Stomach (tissue), 9 donors: ENCODE results near the gene ATXN10. TPM values are rescaled to one million over a fixed set of nuclear protein-coding genes. Genes with fewer than 3 reads are reported as not detected.
"Not testable (repeated sequence)": the region's sequence is repeated elsewhere in the genome, so short reads cannot be mapped to it uniquely, and the experiment has no call there.

Source experiments
- DNase-seq, 2 donors: peaks; one replicate each; pipeline versions ENCODE4 v3.0.0 to v3.0.0-alpha.2; 2013 to 2019
- H3K27ac ChIP-seq, 5 donors: fragments of 200-600 bp in 4 of 5; sonication (generic) in 4 of 5; one replicate each; pipeline ENCODE4 v1.5.1; 2013 to 2019; ENCODE audit warnings: mild to moderate bottlenecking in 1 of 5, moderate library complexity in 1 of 5
- H3K27me3 ChIP-seq, 3 donors: fragments of 200-600 bp; sonication (generic); one replicate each; pipeline ENCODE4 v1.5.1; 2017 to 2019; ENCODE audit warnings: mixed run types in 1 of 3
- H3K36me3 ChIP-seq, 4 donors: fragments of 200-600 bp; sonication (generic); 1 replicate in 3 of 4; 2 replicates in 1 of 4; pipeline ENCODE4 v1.5.1; 2016 to 2019
- H3K4me1 ChIP-seq, 4 donors: fragments of 200-600 bp; sonication (generic); one replicate each; pipeline ENCODE4 v1.5.1; 2016 to 2019
- H3K4me3 ChIP-seq, 4 donors: fragments of 200-600 bp; sonication (generic) in 3 of 4; one replicate each; pipeline ENCODE4 v1.5.1; 2016 to 2019; ENCODE audit warnings: mild to moderate bottlenecking in 1 of 4
- H3K9me3 ChIP-seq, 4 donors: fragments of 200-600 bp; sonication (generic); one replicate each; pipeline ENCODE4 v1.5.1; 2016 to 2019
- EP300 ChIP-seq: sonication (generic); formaldehyde crosslinking; IDR thresholded peaks from one replicate; pipeline ENCODE4 v1.6.1; 2017; ENCODE audit warnings: antibody characterized with exemption
- POLR2A ChIP-seq, 4 donors: fragments of 450-650 bp; IDR thresholded peaks; one replicate each; pipeline ENCODE4 v1.6.1; 2016; ENCODE audit warnings: antibody characterized with exemption in 4 of 4, control low read depth in 2 of 4, mild to moderate bottlenecking in 1 of 4, moderate library complexity in 1 of 4
- POLR2AphosphoS5 ChIP-seq, 3 donors: sonication (generic); formaldehyde crosslinking; IDR thresholded peaks; one replicate each; pipeline ENCODE4 v1.6.1; 2016; ENCODE audit warnings: antibody characterized with exemption in 3 of 3
- WGBS, 5 donors: extraction: QIAGEN DNeasy Blood & Tissue Kit in 3 of 5; methylation state at CpG; one replicate each; pipeline versions ENCODE4 v1.1.5 to v1.1.7; 2013 to 2018; 5-methylcytosine and 5-hydroxymethylcytosine counted together
- intact Hi-C: fragments of 100-400 bp; cut with DNase I; formaldehyde crosslinking; loops from one replicate; pipeline ENCODE4 v1.15.1; 2023; ENCODE audit warnings: low total_unique reads
- polyA plus RNA-seq, 3 donors: library from polyadenylated mRNA; stranded (reverse); fragments of 200-250 nt; gene quantifications; one replicate each; pipeline ENCODE4 v1.2.3, GENCODE V29; 2013
- total RNA-seq, 5 donors: library from RNA; depleted of rRNA; stranded (reverse); fragments of >200 nt; gene quantifications; one replicate each; pipeline versions ENCODE4 v1.1.0 to v1.2.3, GENCODE V29; 2014 to 2016
- TF ChIP-seq, protein P1 (sequence below), 7 experiments: fragments of 450-650 bp in 4 of 7; fragments of 200-600 bp in 3 of 7; sonication (generic) in 3 of 7; IDR thresholded peaks; one replicate each; pipeline ENCODE4 v1.5.1; 2016 to 2019; ENCODE audit warnings: antibody characterized with exemption in 7 of 7, control low read depth in 2 of 7, mild to moderate bottlenecking in 1 of 7
- donor health status: healthy with polysubstance abuse.
- donor health status: Bipolar disorder and iron deficiency.
- donor health status: healthy.

Gene ATXN10
- total and polyA plus RNA-seq, 8 donors, result 36.5 to 171 (median 89.4) TPM

DNA sequence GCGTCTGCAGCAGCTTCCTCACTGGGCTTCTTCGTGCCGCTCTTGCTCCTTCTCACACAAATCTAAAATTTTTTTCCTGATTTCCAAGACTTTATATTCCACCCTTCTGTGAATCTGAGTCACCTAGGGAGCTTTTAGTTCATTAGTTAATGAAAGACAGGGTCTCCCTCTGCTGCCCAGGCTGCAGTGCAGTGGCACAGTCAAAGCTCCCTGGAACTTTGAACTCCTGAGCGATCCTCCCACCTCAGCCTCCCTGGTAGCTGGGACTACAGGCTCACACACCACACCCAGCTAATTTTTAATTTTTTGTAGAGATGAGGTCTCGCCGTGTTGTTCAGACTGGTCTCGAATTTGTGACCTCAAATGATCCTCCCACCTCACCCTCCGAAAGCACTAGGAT, 116.9 kb downstream of the ATXN10 start:
- peaks cover 0 to 13% (median 5%) of the 10 kb centered on the region in 4 donors for H3K36me3 ChIP-seq
- H3K27me3 ChIP-seq, result no peaks in the 10 kb centered on the region
- peaks cover 0 to 1% (median under 1%) of the 10 kb centered on the region in 4 donors for H3K9me3 ChIP-seq
- intact Hi-C loops, result no loop called here
- H3K4me3 ChIP-seq, result no peak overlapping the region
- no peak for TF ChIP-seq POLR2A (IDR thresholded peaks at IDR 0.05)
- no peak for TF ChIP-seq POLR2AphosphoS5 (IDR thresholded peaks at IDR 0.05)
- TF ChIP-seq, protein P1, sequence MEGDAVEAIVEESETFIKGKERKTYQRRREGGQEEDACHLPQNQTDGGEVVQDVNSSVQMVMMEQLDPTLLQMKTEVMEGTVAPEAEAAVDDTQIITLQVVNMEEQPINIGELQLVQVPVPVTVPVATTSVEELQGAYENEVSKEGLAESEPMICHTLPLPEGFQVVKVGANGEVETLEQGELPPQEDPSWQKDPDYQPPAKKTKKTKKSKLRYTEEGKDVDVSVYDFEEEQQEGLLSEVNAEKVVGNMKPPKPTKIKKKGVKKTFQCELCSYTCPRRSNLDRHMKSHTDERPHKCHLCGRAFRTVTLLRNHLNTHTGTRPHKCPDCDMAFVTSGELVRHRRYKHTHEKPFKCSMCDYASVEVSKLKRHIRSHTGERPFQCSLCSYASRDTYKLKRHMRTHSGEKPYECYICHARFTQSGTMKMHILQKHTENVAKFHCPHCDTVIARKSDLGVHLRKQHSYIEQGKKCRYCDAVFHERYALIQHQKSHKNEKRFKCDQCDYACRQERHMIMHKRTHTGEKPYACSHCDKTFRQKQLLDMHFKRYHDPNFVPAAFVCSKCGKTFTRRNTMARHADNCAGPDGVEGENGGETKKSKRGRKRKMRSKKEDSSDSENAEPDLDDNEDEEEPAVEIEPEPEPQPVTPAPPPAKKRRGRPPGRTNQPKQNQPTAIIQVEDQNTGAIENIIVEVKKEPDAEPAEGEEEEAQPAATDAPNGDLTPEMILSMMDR (IDR thresholded peaks at IDR 0.05), result no peak
- TF ChIP-seq EP300, result no peak
- WGBS, 5 donors, result 94 to 98% (median 97%) methylated on average over 8 of the region's 8 CpGs
- no peak overlapping the region for H3K27ac ChIP-seq
- H3K4me1 ChIP-seq, result peaks cover 5 to 30% (median 18%) of the 10 kb centered on the region in 4 donors
- DNase-seq, result no peak

DNA sequence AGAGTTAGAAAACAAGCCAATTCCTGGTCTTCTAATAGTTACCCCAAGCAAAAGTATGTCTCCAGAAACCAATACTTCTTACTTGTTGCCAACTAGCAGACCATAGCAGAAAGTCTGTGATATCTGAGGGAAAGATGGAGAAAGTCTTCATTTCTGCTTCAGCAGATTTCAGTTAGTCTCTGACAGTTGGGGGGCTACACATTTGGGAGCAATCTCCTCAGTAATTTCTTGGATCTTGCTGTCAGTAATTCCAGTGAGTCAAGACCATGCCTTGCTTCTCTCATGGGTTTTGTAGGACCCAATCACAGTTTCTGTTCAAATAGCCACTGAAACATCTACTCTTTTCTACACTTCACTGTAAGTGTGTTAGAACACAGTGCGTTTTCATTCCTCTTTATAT, 118.8 kb downstream of the ATXN10 start:
- Histone ChIP-seq H3K4me3 (no peak overlapping the region), H3K27me3 (no peaks in the 10 kb centered on the region), H3K9me3 (peaks cover 6 to 18% (median 14%) of the 10 kb centered on the region in 4 donors), H3K4me1 (peaks cover 0 to 14% (median 8%) of the 10 kb centered on the region in 4 donors), H3K36me3 (peaks cover 0 to 32% (median 16%) of the 10 kb centered on the region in 4 donors), H3K27ac (no peak overlapping the region)
- WGBS, 5 donors, result 95 to 100% (median 100%) methylated on average over 1 of the region's 1 CpG
- intact Hi-C loops, result no loop called here
- TF ChIP-seq EP300 (no peak), POLR2A (IDR thresholded peaks at IDR 0.05) (no peak), POLR2AphosphoS5 (IDR thresholded peaks at IDR 0.05) (no peak)
- TF ChIP-seq, protein P1 (IDR thresholded peaks at IDR 0.05), result no peak
- no peak for DNase-seq

DNA sequence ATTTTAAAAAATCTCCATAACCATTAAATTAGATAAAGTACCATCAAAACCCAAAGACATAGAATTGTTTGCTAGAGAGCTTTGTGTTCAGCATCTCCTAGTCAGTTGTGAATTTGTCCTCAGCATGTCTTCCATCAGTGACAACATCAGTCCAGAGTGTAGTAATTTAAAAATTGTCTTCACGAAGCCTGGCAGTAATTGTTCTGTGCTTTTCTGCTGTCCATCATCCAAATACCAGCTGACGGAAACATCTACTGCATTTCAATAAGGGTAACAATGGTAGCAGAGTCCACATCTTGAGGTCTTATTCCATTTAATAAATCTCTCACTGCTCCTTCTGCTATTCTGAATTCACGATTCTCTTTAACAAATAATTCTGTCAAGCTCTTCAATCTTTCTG, 121.5 kb downstream of the ATXN10 start:
- TF ChIP-seq, protein P1 (IDR thresholded peaks at IDR 0.05), result no peak
- TF ChIP-seq EP300, result no peak
- no peak for TF ChIP-seq POLR2AphosphoS5 (IDR thresholded peaks at IDR 0.05)
- no peak for TF ChIP-seq POLR2A (IDR thresholded peaks at IDR 0.05)
- peaks cover 10 to 37% (median 27%) of the 10 kb centered on the region in 4 donors for H3K9me3 ChIP-seq
- intact Hi-C loops, result no loop called here
- H3K36me3 ChIP-seq, result peaks cover 3 to 50% (median 30%) of the 10 kb centered on the region in 4 donors
- H3K4me1 ChIP-seq, result no peaks in the 10 kb centered on the region
- 94 to 99% (median 97%) methylated on average over 3 of the region's 3 CpGs for WGBS, 5 donors
- no peaks in the 10 kb centered on the region for H3K27me3 ChIP-seq
- no peak overlapping the region for H3K4me3 ChIP-seq
- no peak overlapping the region for H3K27ac ChIP-seq
- DNase-seq, result no peak

DNA sequence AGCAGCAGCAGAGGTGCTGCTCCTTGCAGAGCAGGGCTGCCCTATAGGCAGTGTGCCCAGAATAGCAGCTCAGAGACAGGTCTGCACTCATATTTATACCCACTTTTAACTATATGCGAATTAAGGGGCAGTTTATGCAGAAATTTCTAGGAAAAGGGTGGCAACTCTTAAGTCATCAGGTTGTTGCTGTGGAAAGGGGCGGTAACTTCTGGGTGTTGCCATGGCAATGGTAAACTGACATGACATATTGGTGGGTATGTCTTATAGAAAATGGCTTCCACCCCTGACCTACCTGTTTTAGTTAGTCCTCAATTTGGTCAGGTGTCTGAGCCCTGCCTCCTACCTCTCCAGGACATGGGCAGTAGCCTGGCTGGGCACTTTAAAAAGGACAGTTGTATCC, 122.3 kb downstream of the ATXN10 start:
- intact Hi-C loops, result no loop called here
- H3K27me3 ChIP-seq, result no peaks in the 10 kb centered on the region
- H3K9me3 ChIP-seq, result peaks cover 10 to 37% (median 27%) of the 10 kb centered on the region in 4 donors
- H3K4me3 ChIP-seq, result no peak overlapping the region
- no peak for DNase-seq
- peaks cover 3 to 50% (median 30%) of the 10 kb centered on the region in 4 donors for H3K36me3 ChIP-seq
- H3K4me1 ChIP-seq, result no peaks in the 10 kb centered on the region
- WGBS, 5 donors, result 96 to 100% (median 97%) methylated on average over 2 of the region's 2 CpGs
- TF ChIP-seq, protein P1 (IDR thresholded peaks at IDR 0.05), result no peak
- TF ChIP-seq POLR2A (IDR thresholded peaks at IDR 0.05), result no peak
- H3K27ac ChIP-seq, result no peak overlapping the region

DNA sequence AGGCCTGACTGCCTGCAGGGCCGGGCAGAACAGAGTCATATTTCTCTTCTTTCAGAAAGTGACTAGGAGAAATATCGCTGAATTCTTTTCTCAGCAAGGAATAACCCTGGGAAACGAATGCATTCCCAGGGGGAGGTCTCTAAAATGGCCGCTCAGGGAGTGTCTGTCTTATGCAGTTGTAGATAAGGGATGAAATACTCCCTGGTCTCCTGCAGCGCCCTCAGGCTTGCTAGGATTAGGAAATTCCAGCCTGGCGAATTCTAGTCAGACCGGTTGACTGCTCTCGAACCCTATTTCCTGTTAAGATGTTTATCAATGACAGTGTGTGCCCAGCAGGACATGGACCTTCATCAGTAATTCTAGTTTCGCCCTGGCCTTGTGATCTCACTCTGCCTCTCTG, 124.4 kb downstream of the ATXN10 start:
- H3K27ac ChIP-seq, intact Hi-C loops, H3K27me3 ChIP-seq, H3K4me1 ChIP-seq, H3K4me3 ChIP-seq, DNase-seq: not testable (repeated sequence)
- 96 to 99% (median 98%) methylated on average over 9 of the region's 9 CpGs for WGBS, 5 donors
- peaks cover 10 to 37% (median 27%) of the 10 kb centered on the region in 4 donors for H3K9me3 ChIP-seq
- H3K36me3 ChIP-seq, result peaks cover 3 to 50% (median 30%) of the 10 kb centered on the region in 4 donors
